ENCODE data around the gene TARS3.

TARS3 gene

DNA sequence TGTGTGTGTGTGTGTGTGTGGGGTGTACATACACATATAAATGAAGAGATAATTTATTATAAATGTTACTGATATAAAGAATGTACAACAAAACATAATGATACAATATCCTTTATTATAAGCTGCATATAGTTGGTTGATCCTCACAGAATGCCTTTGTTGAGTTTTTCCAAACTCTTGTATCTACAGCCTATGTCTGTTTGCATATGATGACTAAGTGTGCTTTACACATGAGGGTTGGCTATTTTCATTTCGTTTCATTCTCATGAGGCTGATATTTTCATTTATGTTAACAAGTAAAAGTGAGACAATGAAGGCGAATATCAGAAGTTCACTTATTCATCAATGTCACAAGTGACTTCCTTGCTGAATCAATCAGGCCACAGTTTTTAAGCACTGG lies 117.2 kb downstream of the TARS3 start:
- DNase-seq (ENCODE audit: low read depth in 2 of 2): no peak

DNA sequence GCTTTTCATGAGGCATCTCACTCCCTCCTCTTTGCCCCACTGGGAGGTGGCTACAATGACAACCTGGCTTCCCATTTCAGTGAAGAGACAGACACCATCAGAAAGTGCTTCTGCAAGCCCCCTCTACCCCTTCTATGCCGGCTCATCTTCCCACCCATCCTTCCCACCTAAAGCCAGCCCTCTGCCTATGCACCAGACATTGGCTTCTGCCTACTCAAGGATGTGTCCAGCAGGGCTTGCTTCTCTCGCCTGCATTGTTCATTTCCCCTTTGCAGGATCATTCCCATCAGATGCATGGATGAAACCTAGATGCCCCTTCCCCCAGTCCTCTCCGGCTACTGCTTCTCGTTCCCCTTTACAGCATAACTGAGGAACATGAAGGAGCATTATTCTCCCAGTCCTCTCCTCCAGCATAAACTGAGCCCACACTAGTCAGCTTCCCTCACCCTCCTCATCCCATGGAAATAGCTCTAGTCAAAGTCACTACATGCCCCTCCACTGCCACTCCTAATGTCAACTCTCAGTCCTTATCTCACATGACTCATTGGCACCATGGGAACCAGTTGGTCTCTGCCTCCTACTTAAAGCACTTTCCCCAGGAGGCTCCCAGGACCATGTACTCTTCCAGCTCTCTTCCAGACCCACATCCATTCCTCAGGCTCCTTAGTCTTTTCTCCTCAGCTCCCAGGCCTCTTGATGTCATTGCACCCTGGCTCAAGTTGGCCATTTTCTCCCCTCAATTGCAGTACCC lies 120.0 kb downstream of the TARS3 start:
- DNase-seq (ENCODE audit: low read depth in 2 of 2): no peak
